Measurements from ENCODE around the gene UBASH3A.

DNA sequence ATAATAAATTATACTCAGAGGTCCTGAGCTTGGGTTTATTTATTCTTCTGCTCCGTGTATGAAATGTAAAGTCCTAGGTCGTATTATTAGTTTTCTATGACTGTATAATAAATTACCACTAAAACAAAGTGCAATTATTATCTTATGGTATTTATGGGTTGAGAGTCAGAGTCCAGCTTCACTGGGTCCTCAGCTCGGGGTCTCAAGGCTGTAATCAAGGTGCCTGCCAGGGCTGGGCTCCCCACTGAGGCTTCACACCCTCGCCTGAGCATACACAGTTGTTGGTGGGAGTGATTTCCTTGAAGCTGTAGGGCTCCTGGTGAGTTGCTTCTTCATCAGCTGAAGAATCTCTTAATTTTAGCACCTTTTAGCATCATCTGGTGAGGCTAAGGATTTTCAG, 15.2 kb downstream of the UBASH3A start:
- no peak for TF ChIP-seq CTCF (IDR thresholded peaks at IDR 0.05)
- no peak for TF ChIP-seq EZH2phosphoT487 (IDR thresholded peaks at IDR 0.05)
